K562 (cell line): Measurements from ENCODE around the gene EIF4G1. TPM values are rescaled to one million over a fixed set of nuclear protein-coding genes. Genes with fewer than 3 reads are reported as not detected.
A peak's percentile ranks its signal among the peaks of the same experiment; 100 is the strongest.

ENCODE experiments used
- CEBPG ChIP-seq, 3 experiments: fragments of 200-800 bp in 1 of 3; sonication (Bioruptor generic) in 1 of 3; sonication (generic) in 1 of 3; formaldehyde crosslinking in 1 of 3; IDR thresholded peaks in 2 of 3; conservative IDR thresholded peaks in 1 of 3; 2 replicates each; pipeline versions ENCODE4 v1.6.1 to v1.8.0; 2016 to 2022; ENCODE audit warnings: missing compliant biosample characterization in 2 of 3, missing genetic modification characterization in 2 of 3, mild to moderate bottlenecking in 1 of 3, missing genetic modification reagents in 1 of 3
- CTBP1 ChIP-seq: fragments of 450-650 bp; IDR thresholded peaks from 2 replicates; pipeline ENCODE4 v1.6.1; 2016; ENCODE audit warnings: borderline replicate concordance
- DPF2 ChIP-seq: fragments of 450-650 bp; IDR thresholded peaks from 2 replicates; pipeline ENCODE4 v1.6.1; 2016
- EHMT2 ChIP-seq: fragments of 450-650 bp; IDR thresholded peaks from 2 replicates; pipeline ENCODE4 v1.6.1; 2018; ENCODE audit warnings: antibody characterized with exemption
- ESRRB ChIP-seq: fragments of 250-450 bp; sonication (Bioruptor Pico); IDR thresholded peaks from 2 replicates; pipeline ENCODE4 v1.5.0; 2020; ENCODE audit warnings: mild to moderate bottlenecking, moderate library complexity, borderline replicate concordance
- FOXJ2 ChIP-seq: fragments of 200-800 bp; sonication (Bioruptor generic); IDR thresholded peaks from 2 replicates; pipeline ENCODE4 v1.6.1; 2016; ENCODE audit warnings: missing genetic modification characterization, missing compliant biosample characterization
- KAT7 ChIP-seq: sonication (generic); formaldehyde crosslinking; IDR thresholded peaks from 2 replicates; pipeline ENCODE4 v1.8.0; 2022; ENCODE audit warnings: missing genetic modification reagents, mild to moderate bottlenecking, borderline replicate concordance
- NFE2L1 ChIP-seq: fragments of 450-650 bp; IDR thresholded peaks from 2 replicates; pipeline ENCODE4 v1.6.1; 2016; ENCODE audit warnings: missing genetic modification characterization, low read depth, mild to moderate bottlenecking, missing compliant biosample characterization, moderate library complexity, borderline replicate concordance
- NR2F6 ChIP-seq: fragments of 450-650 bp; formaldehyde crosslinking; IDR thresholded peaks from 2 replicates; pipeline ENCODE4 v1.4.0; 2020; ENCODE audit warnings: mild to moderate bottlenecking
- RFX7 ChIP-seq: fragments of 250-450 bp; sonication (Bioruptor Pico); IDR thresholded peaks from 2 replicates; pipeline ENCODE4 v1.5.1; 2021; ENCODE audit warnings: mild to moderate bottlenecking
- SAFB ChIP-seq: fragments of 200-400 bp; formaldehyde crosslinking; IDR thresholded peaks from 2 replicates; pipeline ENCODE4 v1.6.1; 2017; ENCODE audit warnings: low read depth, low read length, borderline replicate concordance
- UBTF ChIP-seq, 2 experiments: IDR thresholded peaks; 2 replicates each; pipeline ENCODE4 v1.6.1; 2012; ENCODE audit warnings: improper control_type of control experiment in 2 of 2, low read depth in 2 of 2, low read length in 2 of 2, borderline replicate concordance in 1 of 2
- ZBTB17 ChIP-seq: fragments of 450-650 bp; formaldehyde crosslinking; IDR thresholded peaks from 2 replicates; pipeline ENCODE4 v1.4.0; 2020; ENCODE audit warnings: mild to moderate bottlenecking
- ZNF316 ChIP-seq: fragments of 450-650 bp; IDR thresholded peaks from 2 replicates; pipeline ENCODE4 v1.6.1; 2016
- ZNF431 ChIP-seq: sonication (generic); formaldehyde crosslinking; IDR thresholded peaks from 2 replicates; pipeline ENCODE4 v1.8.0; 2022; ENCODE audit warnings: mild to moderate bottlenecking, missing genetic modification reagents
- ZZZ3 ChIP-seq: fragments of 450-650 bp; IDR thresholded peaks from 2 replicates; pipeline ENCODE4 v1.6.1; 2016; ENCODE audit warnings: antibody characterized with exemption, mild to moderate bottlenecking, moderate library complexity
- polyA plus RNA-seq, 8 experiments: library from polyadenylated mRNA; depleted of rRNA in 4 of 8; stranded (reverse) in 5 of 8; unstranded in 3 of 8; fragments of >200 nt; fragmentation: Nextera tagmentation in 2 of 8; fragmentation: Illumina TruSeq in 1 of 8; extraction: Ambion mirVana in 2 of 8; extraction: Trizol in 1 of 8; gene quantifications; 2 replicates each; pipeline versions ENCODE4 v1.2.1 to v1.2.3, GENCODE V29; 2011 to 2014; ENCODE audit warnings: inconsistent platforms in 1 of 8, missing spikeins in 1 of 8
- total RNA-seq, 7 experiments: library from RNA; depleted of rRNA in 6 of 7; stranded (reverse); fragments of >200 nt in 6 of 7; fragmentation: Illumina TruSeq in 2 of 7; extraction: Trizol in 2 of 7; gene quantifications; 2 replicates each; pipeline versions ENCODE4 v1.2.1 to v1.2.3, GENCODE V29; 2011 to 2021; ENCODE audit warnings: low replicate concordance in 1 of 7
- TF ChIP-seq, protein P1 (sequence below), 2 experiments: fragments of 200-800 bp in 1 of 2; sonication (Bioruptor generic) in 1 of 2; sonication (generic) in 1 of 2; formaldehyde crosslinking in 1 of 2; IDR thresholded peaks in 1 of 2; conservative IDR thresholded peaks in 1 of 2; 2 replicates each; pipeline versions ENCODE4 v1.5.0 to v1.6.1; 2016 to 2020; ENCODE audit warnings: missing compliant biosample characterization in 1 of 2, missing genetic modification characterization in 1 of 2, missing genetic modification reagents in 1 of 2
- TF ChIP-seq, protein P2 (sequence below): fragments of 450-650 bp; formaldehyde crosslinking; conservative IDR thresholded peaks from 2 replicates; pipeline ENCODE4 v1.4.0; 2022; ENCODE audit warnings: mild to moderate bottlenecking, missing genetic modification characterization
- TF ChIP-seq, protein P3 (sequence below): fragments of 450-650 bp; IDR thresholded peaks from 2 replicates; pipeline ENCODE4 v1.6.1; 2014; ENCODE audit warnings: low read depth, mild to moderate bottlenecking, moderate library complexity, borderline replicate concordance

The EIF4G1 gene
- total and polyA plus RNA-seq, 9 of the 15 experiments (the other 6 are each of a cell fraction or from before 2014, with no cell fraction given): 4.6 to 505 (median 155) TPM

DNA sequence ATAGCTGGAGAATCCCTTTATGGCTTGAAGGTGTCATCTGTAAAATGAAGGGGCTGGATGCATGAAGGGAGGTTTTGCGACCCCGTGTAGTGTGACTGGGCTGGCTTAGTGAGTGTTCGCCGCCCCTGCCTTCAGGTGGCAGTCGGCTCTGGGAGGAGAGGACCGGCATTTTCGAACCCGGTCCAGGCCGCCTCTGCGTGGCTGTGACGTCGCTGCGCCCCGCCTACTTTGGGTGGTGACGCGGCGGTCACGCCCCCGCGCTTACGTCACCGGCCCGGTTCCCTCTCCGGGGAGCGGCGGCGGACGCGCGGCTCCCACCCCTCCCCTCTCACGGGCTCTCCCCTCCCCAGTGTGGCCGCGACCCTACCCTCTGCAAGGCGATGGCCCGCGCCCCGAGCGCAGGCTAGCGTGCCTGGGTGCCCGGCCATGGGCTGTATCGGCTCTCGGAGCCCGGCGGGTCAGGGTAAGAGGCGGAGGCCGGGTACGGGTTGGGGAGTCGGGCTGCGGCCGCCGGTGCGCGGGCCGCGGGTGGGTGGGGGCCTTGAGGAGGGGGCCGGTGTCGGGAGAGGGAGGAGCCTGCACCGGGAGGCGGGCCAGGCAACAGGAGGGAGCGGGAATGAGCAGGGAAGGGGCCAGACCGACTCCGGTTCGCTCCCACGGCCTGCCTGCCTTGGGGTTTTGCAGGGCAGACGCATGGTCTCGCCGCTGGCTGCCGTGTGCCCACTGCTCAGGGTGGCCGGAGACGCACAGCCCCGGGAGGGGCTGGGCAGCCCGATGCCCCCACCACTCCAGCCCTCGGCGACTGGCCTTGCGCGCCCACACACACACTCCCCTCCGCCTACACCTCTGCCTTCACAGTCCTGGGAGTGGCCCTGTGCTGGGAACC is 21.5 kb downstream of the EIF4G1 start (continued):
- TF ChIP-seq, protein P1, sequence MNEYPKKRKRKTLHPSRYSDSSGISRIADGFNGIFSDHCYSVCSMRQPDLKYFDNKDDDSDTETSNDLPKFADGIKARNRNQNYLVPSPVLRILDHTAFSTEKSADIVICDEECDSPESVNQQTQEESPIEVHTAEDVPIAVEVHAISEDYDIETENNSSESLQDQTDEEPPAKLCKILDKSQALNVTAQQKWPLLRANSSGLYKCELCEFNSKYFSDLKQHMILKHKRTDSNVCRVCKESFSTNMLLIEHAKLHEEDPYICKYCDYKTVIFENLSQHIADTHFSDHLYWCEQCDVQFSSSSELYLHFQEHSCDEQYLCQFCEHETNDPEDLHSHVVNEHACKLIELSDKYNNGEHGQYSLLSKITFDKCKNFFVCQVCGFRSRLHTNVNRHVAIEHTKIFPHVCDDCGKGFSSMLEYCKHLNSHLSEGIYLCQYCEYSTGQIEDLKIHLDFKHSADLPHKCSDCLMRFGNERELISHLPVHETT (CRISPR knock-in tag; conservative IDR thresholded peaks at IDR 0.05 in 1 of 2, IDR thresholded peaks at IDR 0.05 in 1 of 2): peak in 1 of 2 experiments; percentile 84; a peak in 2 of 4 replicates
- TF ChIP-seq ZNF316: peak; percentile 32; the same call in 1 of the 2 replicates
- no peak for TF ChIP-seq ZZZ3
- no peak for TF ChIP-seq SAFB
- no peak for TF ChIP-seq RFX7 (CRISPR knock-in tag)
- TF ChIP-seq CEBPG (CRISPR knock-in tag; IDR thresholded peaks at IDR 0.05): peak; percentile 69
- peak in 1 of 2 experiments; percentile 40; a peak in 1 of 4 replicates for TF ChIP-seq CEBPG (tag; conservative IDR thresholded peaks at IDR 0.05 in 1 of 2, IDR thresholded peaks at IDR 0.05 in 1 of 2)
- TF ChIP-seq NR2F6: 0 out of 2 replicates have a peak, but pooled peaks have one; percentile 42
- TF ChIP-seq EHMT2: no peak
- TF ChIP-seq ZBTB17 (CRISPR knock-in tag): 0 out of 2 replicates have a peak, but pooled peaks have one; percentile 38
- no peak for TF ChIP-seq DPF2
- TF ChIP-seq ZNF431 (CRISPR knock-in tag): 0 out of 2 replicates have a peak, but pooled peaks have one; percentile 40
- TF ChIP-seq KAT7 (CRISPR knock-in tag): 0 out of 2 replicates have a peak, but pooled peaks have one; percentile 33
- TF ChIP-seq, protein P2, sequence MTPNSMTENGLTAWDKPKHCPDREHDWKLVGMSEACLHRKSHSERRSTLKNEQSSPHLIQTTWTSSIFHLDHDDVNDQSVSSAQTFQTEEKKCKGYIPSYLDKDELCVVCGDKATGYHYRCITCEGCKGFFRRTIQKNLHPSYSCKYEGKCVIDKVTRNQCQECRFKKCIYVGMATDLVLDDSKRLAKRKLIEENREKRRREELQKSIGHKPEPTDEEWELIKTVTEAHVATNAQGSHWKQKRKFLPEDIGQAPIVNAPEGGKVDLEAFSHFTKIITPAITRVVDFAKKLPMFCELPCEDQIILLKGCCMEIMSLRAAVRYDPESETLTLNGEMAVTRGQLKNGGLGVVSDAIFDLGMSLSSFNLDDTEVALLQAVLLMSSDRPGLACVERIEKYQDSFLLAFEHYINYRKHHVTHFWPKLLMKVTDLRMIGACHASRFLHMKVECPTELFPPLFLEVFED (CRISPR knock-in tag): 0 out of 2 replicates have a peak, but pooled peaks have one; percentile 32
- peak; percentile 40; the same call in 1 of the 2 replicates for TF ChIP-seq CTBP1
- TF ChIP-seq NFE2L1 (tag): no peak
- TF ChIP-seq, protein P3, sequence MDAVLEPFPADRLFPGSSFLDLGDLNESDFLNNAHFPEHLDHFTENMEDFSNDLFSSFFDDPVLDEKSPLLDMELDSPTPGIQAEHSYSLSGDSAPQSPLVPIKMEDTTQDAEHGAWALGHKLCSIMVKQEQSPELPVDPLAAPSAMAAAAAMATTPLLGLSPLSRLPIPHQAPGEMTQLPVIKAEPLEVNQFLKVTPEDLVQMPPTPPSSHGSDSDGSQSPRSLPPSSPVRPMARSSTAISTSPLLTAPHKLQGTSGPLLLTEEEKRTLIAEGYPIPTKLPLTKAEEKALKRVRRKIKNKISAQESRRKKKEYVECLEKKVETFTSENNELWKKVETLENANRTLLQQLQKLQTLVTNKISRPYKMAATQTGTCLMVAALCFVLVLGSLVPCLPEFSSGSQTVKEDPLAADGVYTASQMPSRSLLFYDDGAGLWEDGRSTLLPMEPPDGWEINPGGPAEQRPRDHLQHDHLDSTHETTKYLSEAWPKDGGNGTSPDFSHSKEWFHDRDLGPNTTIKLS: peak; percentile 57; the same call in 1 of the 2 replicates
- TF ChIP-seq ESRRB (CRISPR knock-in tag): no peak
- 0 out of 4 replicates have a peak, but pooled peaks of 1 of the 2 experiments have one; percentile 37 for TF ChIP-seq UBTF (IDR thresholded peaks at IDR 0.05; ENCODE audit: borderline replicate concordance in 1 of 2, low read depth in 2 of 2, low read length in 2 of 2)
- no peak for TF ChIP-seq FOXJ2 (tag)
